ENCODE data around the gene OBI1. TPM values are rescaled to one million over a fixed set of nuclear protein-coding genes. Genes with fewer than 3 reads are reported as not detected.

OBI1 gene
- total and polyA plus RNA-seq, 2 donors from 2014 or later = 4.0 to 9.9 TPM

- no peaks in the 10 kb centered on the region for H3K4me1 ChIP-seq (ENCODE audit: control insufficient read depth in 2 of 3, insufficient read depth in 2 of 3, low read depth in 1 of 3, low read length in 3 of 3)
- no peak overlapping the region for H3K9ac ChIP-seq (ENCODE audit: low read length in 3 of 3)
- H3K27me3 ChIP-seq (ENCODE audit: control insufficient read depth, insufficient read depth, low read length) = peaks cover 64% of the 10 kb centered on the region
- no peak for TF ChIP-seq CTCF (IDR thresholded peaks at IDR 0.05; ENCODE audit: borderline replicate concordance, extremely low read depth, insufficient read depth)
- DNase-seq = peak in 3 of 5 donors; percentile 52 to 90 (median 78)
- H3K4me3 ChIP-seq (ENCODE audit: low read length in 3 of 3) = no peak overlapping the region
- no peak for FAIRE-seq
- intact Hi-C loops (cut with DNase I) = no loop called here
- no peaks in the 10 kb centered on the region for H3K9me3 ChIP-seq (ENCODE audit: control insufficient read depth in 2 of 3, insufficient read depth in 1 of 3, low read length in 3 of 3)
- no peaks in the 10 kb centered on the region for H3K36me3 ChIP-seq (ENCODE audit: control insufficient read depth in 2 of 3, insufficient read depth in 3 of 3, low read length in 3 of 3)
- no peak overlapping the region for H3K27ac ChIP-seq (ENCODE audit: low read depth in 2 of 2, low read length in 2 of 2)
These were observed 69.7 kb downstream of the OBI1 start for GRCh38 chr13:78589206-78589605.

- Histone ChIP-seq H3K27ac (ENCODE audit: low read depth in 2 of 2, low read length in 2 of 2) (no peak overlapping the region), H3K27me3 (ENCODE audit: control insufficient read depth, insufficient read depth, low read length) (peaks cover 49% of the 10 kb centered on the region), H3K9ac (ENCODE audit: low read length in 3 of 3) (no peak overlapping the region), H3K36me3 (ENCODE audit: control insufficient read depth in 2 of 3, insufficient read depth in 3 of 3, low read length in 3 of 3) (no peaks in the 10 kb centered on the region), H3K4me1 (ENCODE audit: control insufficient read depth in 2 of 3, insufficient read depth in 2 of 3, low read depth in 1 of 3, low read length in 3 of 3) (no peaks in the 10 kb centered on the region), H3K9me3 (ENCODE audit: control insufficient read depth in 2 of 3, insufficient read depth in 1 of 3, low read length in 3 of 3) (no peaks in the 10 kb centered on the region), H3K4me3 (ENCODE audit: low read length in 3 of 3) (no peak overlapping the region)
- intact Hi-C loops (cut with DNase I) = no loop called here
- DNase-seq (no peak), FAIRE-seq (no peak)
- no peak for TF ChIP-seq CTCF (IDR thresholded peaks at IDR 0.05; ENCODE audit: borderline replicate concordance, extremely low read depth, insufficient read depth)
These were observed 71.6 kb downstream of the OBI1 start for GRCh38 chr13:78587395-78587794.

DNA sequence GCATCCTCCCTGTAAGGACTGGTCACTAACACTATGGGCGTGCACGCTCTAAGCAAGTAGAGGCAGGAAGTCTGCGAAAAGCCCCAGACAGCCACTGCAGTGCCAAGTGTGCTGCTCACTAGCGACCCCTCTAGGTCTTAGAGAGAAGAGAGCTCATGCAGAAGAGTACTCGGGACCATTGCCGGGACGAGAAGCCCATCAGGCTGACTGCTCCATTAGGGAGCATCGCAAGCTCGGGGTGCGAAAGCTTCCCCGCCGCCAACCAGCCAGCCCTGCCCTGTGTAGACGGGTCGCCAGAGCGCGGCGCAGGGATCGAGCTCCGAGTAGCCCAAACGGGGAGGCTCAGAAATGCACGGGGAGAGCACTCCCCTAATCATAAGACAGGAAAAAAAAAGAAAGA is 72.2 kb downstream of the OBI1 start:
- Histone ChIP-seq H3K27me3 (ENCODE audit: control insufficient read depth, insufficient read depth, low read length) (peaks cover 43% of the 10 kb centered on the region), H3K36me3 (ENCODE audit: control insufficient read depth in 2 of 3, insufficient read depth in 3 of 3, low read length in 3 of 3) (no peaks in the 10 kb centered on the region), H3K9ac (ENCODE audit: low read length in 3 of 3) (no peak overlapping the region), H3K4me1 (ENCODE audit: control insufficient read depth in 2 of 3, insufficient read depth in 2 of 3, low read depth in 1 of 3, low read length in 3 of 3) (no peaks in the 10 kb centered on the region), H3K9me3 (ENCODE audit: control insufficient read depth in 2 of 3, insufficient read depth in 1 of 3, low read length in 3 of 3) (no peaks in the 10 kb centered on the region), H3K27ac (ENCODE audit: low read depth in 2 of 2, low read length in 2 of 2) (no peak overlapping the region), H3K4me3 (ENCODE audit: low read length in 3 of 3) (no peak overlapping the region)
- FAIRE-seq (no peak), DNase-seq (peak in 1 of 5 donors; percentile 49)
- no peak for TF ChIP-seq CTCF (IDR thresholded peaks at IDR 0.05; ENCODE audit: borderline replicate concordance, extremely low read depth, insufficient read depth)
- intact Hi-C loops (cut with DNase I) = no loop called here

- no peaks in the 10 kb centered on the region for H3K27me3 ChIP-seq (ENCODE audit: control insufficient read depth, insufficient read depth, low read length)
- no peak overlapping the region for H3K9ac ChIP-seq (ENCODE audit: low read length in 3 of 3)
- H3K36me3 ChIP-seq (ENCODE audit: control insufficient read depth in 2 of 3, insufficient read depth in 3 of 3, low read length in 3 of 3) = no peaks in the 10 kb centered on the region
- DNase-seq (no peak), FAIRE-seq (no peak)
- no peak for TF ChIP-seq CTCF (IDR thresholded peaks at IDR 0.05; ENCODE audit: borderline replicate concordance, extremely low read depth, insufficient read depth)
- no peaks in the 10 kb centered on the region for H3K4me1 ChIP-seq (ENCODE audit: control insufficient read depth in 2 of 3, insufficient read depth in 2 of 3, low read depth in 1 of 3, low read length in 3 of 3)
- no peak overlapping the region for H3K27ac ChIP-seq (ENCODE audit: low read depth in 2 of 2, low read length in 2 of 2)
- no peaks in the 10 kb centered on the region for H3K9me3 ChIP-seq (ENCODE audit: control insufficient read depth in 2 of 3, insufficient read depth in 1 of 3, low read length in 3 of 3)
- intact Hi-C loops (cut with DNase I) = no loop called here
- no peak overlapping the region for H3K4me3 ChIP-seq (ENCODE audit: low read length in 3 of 3)
These were observed 82.7 kb downstream of the OBI1 start for GRCh38 chr13:78576261-78576660.

Measured in kidney (tissue), 14 donors.